ENCODE results near the gene HIVEP3.
"Not testable (repeated sequence)": the region's sequence is repeated elsewhere in the genome, so short reads cannot be mapped to it uniquely, and the experiment has no call there.

The HIVEP3 gene

DNA sequence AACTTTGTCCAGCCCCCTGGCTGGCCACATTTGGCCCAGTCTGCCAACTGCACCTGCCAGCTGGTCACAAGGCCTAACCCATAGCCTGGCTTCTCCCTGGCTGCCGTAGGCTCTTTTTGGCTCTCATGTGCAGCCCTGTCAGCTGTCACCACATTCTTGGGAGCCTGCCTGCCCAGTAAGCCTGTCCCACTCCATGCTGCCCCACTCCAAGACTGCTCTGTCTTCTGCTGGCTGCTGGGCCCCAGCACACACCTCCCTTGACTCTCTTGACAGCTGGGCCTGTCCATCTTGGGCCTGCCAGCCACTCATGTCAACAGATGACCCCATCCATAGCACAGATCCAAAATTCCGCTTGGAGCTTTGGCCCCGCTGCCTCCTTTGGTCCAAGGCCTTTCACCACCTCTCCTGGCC, 360.0 kb downstream of the HIVEP3 start:
- DNase-seq (ENCODE audit: low spot score) = peak; percentile 26

GRCh38 chr1:41557751-41558455, 360.8 kb downstream of the HIVEP3 start:
- no peak for DNase-seq (ENCODE audit: low spot score)

GRCh38 chr1:41554746-41555145, 364.0 kb downstream of the HIVEP3 start:
- not testable (repeated sequence) for DNase-seq (ENCODE audit: low spot score)

DNA sequence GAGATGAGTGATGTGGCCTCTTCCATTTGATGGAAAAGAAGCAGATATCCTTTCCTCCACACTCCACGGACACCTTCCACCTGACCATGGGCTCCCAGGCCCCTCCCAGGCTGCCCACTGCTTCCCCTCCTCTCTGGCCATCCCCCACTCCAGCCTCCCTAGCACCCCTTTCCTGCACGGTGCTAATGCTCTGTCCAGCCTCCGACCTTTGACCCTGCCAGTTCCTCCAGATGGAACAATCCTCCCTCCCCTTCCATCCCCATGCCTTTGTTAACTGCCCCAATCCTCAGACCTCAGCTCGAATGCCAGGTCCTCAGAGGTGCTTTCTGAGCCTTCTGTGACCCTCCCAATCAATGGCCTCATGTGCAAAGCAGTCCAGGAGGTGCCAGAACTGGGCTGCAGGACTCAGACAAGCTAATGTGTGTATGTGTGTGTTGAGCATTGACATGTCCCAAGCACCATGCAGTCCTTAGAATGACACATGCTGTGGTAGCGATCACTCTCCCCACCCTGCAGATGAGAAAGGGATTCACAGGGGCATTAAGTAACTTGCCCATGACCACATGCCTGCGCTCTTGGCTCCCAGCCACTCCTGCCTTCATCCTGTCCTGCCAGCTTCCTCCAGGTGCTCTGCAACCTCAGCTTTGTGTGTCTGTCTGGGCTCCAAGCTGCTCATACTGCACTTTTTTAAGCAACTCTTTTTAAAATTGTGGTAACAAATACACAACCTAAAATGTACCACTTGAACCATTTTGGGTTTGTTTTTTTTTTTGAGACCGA, 370.8 kb downstream of the HIVEP3 start:
- DNase-seq (ENCODE audit: low spot score) = no peak

DNA sequence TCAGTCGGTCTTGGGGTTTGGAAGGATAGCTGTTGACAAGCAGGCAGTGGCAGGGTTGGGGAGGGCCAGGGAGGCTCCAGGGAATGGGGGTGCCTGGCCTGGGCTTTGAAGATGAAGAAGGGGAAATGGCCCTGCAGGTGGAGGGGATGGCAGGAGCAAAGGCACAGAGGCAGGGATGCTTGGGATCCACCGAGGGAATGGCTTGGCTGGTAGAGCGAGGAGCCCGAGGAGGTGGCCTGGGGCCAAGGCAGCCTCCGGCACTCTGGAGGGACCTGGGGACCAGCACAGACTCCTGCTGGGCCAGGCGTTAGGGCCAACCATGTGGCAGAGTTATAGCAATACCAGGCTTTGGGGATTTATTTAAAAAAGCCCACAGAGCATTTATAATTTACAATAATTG, 371.4 kb downstream of the HIVEP3 start:
- no peak for DNase-seq (ENCODE audit: low spot score)

- DNase-seq (ENCODE audit: low spot score) = no peak
Observed at GRCh38 chr1:41546833-41547135, 371.9 kb downstream of the HIVEP3 start.

- DNase-seq (ENCODE audit: low spot score) = no peak
Observed at GRCh38 chr1:41545996-41546832, 372.5 kb downstream of the HIVEP3 start.

DNA sequence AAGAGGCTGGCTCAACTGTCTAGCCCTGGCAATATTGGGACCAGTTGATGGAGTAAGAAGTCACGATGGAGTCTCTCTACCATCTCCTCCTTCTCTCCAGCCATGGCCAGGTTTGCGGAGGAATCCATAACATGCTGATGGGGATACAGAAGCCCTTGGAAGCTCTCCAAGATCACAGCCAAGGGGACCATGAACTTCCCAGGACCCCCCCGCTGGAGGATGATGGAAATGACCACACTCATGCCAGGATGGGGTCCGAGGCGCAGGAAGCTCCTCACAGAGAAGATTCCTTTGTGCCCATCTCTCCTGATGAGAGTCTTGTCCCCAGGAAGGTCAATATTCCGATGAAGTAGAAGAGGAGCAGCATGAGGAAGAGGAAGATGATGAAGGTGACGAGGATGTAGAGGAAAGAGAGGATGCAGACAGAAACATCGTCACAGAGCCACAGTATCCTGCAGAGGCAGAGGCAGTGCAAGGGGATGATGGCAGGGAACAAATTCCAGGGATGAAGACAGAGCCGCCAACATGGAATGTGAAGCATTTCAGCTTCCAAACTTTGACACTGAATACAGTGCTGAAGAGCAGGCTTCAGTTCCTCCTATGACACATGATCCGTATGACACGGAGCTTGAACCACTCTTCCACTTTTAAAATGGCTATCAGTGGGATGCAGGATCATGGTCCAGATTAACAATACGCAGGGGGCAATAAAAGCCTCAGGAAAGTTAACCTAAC, 376.4 kb downstream of the HIVEP3 start:
- no peak for DNase-seq (ENCODE audit: low spot score)

DNA sequence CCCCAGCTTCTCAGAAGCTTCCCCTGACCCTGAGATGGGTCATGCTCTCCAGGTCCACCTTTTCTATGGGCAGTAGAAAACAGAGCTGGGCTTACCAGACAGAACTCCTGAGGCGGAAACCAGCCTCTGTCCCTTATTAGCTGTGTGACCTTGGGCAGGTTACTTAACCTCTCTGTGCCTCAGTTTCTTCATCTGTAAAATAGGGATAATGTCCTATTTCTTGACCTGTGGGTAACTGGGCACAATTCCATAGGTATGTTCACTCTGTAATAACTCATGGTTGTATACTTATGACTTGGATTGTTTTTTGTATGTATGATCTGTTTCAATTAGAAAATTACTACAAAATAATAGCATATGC, 377.1 kb downstream of the HIVEP3 start:
- no peak for DNase-seq (ENCODE audit: low spot score)

DNA sequence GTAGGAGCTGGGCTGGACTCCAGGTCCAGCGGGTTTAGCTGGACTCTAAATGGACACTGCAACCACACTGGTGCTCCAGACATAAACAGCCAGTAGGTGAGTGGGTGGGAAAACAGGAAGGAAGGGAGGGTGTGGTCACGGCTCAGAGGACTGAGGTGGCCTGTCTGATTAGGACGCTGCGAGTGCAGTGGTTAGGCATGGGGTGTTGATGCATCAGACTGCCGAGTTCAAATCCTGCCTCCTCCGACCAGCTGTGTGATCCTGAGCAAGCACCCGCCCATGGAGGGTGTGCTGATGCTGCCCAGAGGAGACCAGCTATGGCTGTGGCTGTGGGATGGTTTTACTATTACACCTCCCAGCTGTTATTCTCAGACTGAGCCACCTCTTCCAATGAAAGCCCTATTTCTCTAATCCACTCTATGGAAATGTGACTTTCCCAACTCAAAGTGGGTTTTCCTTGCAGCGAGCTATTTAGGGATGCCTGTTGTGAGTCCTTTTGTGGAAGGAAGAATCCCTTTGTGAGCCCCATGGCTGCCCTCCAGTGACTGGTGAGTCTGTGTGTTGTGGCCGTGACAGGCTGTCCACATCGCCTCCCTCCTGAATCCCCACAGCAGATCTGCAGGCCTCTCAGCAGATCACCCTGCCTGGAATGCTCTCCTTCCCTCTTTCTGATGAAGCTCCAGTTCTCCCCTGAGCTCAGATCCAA, 377.7 kb downstream of the HIVEP3 start:
- DNase-seq (ENCODE audit: low spot score) = no peak

- no peak for DNase-seq (ENCODE audit: low spot score)
Observed at GRCh38 chr1:41539999-41540398, 378.7 kb downstream of the HIVEP3 start.

GRCh38 chr1:41539418-41539805, 379.3 kb downstream of the HIVEP3 start:
- no peak for DNase-seq (ENCODE audit: low spot score)

DNA sequence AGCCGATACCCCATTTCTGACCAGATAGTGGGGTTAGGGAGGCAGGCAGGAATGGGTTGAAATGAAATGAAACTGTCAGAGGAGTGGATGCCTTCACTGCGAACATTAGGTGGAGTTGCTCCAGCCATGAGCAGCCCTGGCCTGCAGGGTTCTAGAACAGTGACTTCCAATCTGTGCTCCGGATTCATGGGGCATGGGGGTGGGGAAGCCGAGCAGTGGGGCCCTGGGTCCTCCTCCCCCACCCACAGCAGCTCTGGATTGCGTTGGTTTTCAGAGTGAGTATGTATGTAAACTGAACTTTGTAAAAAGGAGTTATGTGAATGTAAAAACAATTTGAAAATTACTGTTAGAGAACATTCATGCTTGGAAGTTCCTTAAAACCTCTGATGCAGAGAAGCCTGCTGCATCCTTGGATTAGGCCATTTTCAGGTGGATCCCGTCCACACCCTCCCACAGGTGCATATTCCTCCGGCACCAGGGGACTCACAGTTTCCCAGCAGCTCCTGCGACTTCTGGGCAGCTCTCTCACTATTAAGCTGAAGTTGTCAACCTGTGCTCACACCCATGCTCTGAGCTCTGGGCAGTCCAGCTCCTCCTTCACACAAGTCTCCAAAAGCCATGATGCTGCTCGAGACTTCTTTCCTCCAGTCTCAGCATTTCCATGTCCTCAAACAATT, 379.8 kb downstream of the HIVEP3 start:
- DNase-seq (ENCODE audit: low spot score) = no peak

DNA sequence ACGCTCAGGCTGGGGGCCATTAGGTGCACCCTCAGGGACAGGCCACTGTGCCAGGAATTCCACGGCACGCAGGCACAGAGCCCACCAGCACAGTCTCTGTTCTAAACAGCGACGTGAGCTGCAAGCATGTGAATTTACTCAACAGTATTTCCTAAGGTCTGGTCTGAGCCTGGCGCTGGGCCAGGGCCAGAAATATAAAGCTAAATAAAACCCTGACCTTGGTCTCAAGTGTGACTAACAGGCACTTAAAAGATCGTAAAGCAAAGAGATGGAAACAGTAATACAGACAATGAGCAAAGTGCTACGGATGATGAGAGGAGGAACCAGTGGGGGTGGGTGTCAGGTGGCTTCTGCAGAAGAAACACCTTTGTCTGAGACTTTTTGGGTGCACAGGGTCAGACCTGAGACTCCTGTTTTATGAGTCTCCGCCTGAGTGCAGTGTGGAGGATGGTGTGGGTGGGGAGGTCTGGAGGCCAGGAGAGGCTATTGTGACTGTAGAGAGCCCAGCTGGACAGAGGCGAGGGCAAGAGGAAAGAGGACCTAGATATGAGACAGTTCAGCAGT, 380.9 kb downstream of the HIVEP3 start:
- DNase-seq (ENCODE audit: low spot score) = no peak

- no peak for DNase-seq (ENCODE audit: low spot score)
Observed at GRCh38 chr1:41537251-41537650, 381.5 kb downstream of the HIVEP3 start.

DNA sequence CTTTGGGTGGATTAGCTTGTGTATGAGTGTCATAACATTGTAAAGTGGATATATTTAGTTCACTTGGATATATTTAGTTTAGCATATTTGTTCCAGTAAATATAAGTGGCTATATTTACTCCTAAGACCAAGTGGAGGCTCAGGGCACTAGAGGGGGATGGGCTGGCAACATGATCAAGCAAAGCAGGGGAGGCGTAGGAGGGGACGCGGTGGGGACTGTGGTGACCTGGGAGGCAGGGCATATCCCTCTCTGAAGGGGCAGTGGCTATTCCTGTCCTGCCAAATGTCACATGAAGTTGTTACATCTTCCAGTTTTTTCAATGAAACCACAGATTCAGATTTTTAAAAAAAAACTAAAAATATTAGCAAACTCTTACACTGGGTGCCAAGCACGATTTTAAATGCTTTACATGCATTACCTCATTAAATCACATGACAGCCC, 382.3 kb downstream of the HIVEP3 start:
- DNase-seq (ENCODE audit: low spot score) = no peak

GRCh38 chr1:41535716-41536115, 383.0 kb downstream of the HIVEP3 start:
- no peak for DNase-seq (ENCODE audit: low spot score)

DNA sequence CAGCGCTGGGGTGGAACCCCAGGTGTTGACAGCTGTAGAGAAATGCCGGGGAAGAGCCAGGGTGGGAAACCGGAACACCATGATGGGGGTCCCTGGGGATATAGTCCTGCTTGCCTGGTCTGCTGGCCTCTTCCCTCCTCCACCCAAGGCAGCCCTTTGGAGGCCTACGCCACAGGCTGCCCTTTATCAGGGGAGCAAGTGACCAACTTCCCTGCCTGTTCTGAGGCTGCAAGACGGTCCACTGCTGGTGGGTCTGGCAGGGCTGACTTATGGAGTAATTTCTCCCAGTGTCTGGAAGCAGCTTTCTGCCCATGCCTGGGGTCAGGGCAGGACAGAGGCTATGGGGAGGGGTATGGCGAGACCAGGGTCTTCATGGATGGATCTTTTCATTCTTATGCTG, 383.4 kb downstream of the HIVEP3 start:
- no peak for DNase-seq (ENCODE audit: low spot score)

DNA sequence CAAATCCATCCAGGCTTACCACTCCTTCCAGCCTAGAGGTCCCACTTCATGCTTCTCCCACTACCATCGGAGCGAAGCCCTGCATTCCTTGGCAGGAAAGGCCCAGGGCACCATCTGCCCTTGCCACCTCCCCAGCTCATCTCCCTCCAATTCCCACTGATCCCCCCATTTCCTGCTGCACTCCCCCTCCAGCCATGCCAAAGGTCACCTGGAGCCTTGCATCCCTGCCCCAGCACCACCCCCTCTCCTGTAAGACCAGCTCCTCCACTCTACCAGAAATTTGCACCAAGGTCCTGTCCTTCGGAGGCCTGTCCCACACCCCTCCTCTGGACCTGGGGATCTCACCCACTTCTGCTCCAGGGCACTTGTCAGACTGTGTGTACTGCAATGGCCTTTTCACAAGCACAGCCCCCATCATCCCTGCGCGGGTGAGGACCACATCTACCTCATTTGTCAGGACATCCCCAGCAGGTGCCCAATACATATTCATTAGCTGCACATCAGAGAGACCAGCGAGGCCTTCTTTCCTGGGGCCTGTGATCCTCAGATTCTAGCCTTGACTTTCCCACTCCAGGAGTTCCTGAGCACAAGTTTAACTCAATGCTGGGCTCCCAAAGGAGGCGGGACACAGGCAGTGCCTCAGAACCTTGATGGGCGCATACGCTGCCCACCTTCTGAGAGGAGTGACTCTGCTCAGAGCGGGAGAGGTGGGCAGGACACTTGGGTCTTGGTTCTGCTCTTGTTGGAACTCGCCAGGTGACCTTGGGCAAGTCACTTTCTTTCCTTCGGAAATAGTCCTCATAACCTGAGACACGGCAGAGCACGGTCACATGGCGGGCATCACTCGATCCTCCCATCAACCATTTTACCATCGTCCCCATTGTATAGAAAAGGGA, 384.3 kb downstream of the HIVEP3 start:
- no peak for DNase-seq (ENCODE audit: low spot score)

- no peak for DNase-seq (ENCODE audit: low spot score)
Observed at GRCh38 chr1:41533731-41534080, 385.0 kb downstream of the HIVEP3 start.

All from globus pallidus (tissue), 1 donor.